LNCaP clone FGC (cell line): Measurements from ENCODE around the gene AMD1.
A peak's percentile ranks its signal among the peaks of the same experiment; 100 is the strongest.
"Not testable (repeated sequence)": the region's sequence is repeated elsewhere in the genome, so short reads cannot be mapped to it uniquely, and the experiment has no call there.

ENCODE experiments used
- DNase-seq: peaks from one replicate; pipeline ENCODE4 v3.0.0-alpha.2; 2011; ENCODE audit warnings: low read depth
- H3K4me3 ChIP-seq: 2 replicates; pipeline ENCODE4 v1.5.1; 2011; ENCODE audit warnings: mild to moderate bottlenecking, low read depth, low read length, control low read depth
- CTCF ChIP-seq: IDR thresholded peaks from 2 replicates; pipeline ENCODE4 v1.5.1; 2012; ENCODE audit warnings: mild to moderate bottlenecking; ENCODE audit not compliant: control insufficient read depth, insufficient read depth; ENCODE audit errors: extremely low read depth

Gene AMD1

DNA sequence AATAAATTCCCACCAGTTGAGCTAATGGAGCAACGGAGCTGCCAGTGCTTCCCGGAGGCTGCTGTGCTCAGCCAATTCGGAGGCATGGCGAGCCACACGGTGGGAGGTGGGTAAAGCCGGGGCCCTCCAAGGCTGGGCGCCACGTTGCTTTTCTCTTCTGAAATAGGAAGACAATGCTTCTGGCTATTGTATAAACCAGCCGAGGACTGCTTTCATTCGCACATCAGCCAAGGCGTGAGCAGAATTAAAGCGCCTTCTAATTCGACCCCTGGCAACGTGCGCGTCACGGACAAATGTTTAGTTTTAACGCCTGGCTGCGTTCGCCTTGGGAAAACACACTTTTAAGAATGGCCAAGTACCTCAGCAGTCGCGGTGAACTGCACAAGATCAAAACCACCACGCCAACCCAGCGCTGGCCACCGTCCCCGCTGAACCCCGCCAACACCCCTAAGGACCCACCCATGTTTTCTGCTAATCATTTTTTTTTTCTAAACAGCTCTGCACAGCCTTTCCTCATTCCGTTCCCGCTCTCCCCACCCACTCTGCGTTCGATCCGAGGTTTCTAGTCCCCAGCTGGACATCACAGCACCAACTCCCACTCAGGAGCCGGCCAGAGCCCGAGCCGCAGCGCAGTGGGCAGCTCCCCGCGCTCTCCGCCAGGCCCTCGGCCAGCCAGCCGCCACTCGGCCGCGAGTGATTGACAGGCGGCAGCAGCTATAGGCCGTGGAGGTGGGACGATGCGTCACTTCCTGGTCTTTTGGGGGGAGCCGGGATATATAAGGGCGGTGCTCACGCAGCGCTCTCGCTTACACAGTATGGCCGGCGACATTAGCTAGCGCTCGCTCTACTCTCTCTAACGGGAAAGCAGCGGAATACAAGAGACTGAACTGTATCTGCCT lies at the start of gene AMD1:
Gene AMD1, plus strand, starts transcription at position 805 of the 899 bp plus-strand sequence. CDS start 321 bp downstream, outside the sequence.
- DNase-seq, result peak; percentile 92
- H3K4me3 ChIP-seq, result peak within 1 kb of the TSS; percentile 94
- no peak for TF ChIP-seq CTCF

- no peak for TF ChIP-seq CTCF
- no peak for DNase-seq
- no peak overlapping the region for H3K4me3 ChIP-seq
Observed at GRCh38 chr6:110826236-110827129, 48.1 kb upstream of the AMD1 start.

GRCh38 chr6:110828396-110828795 lies 46.2 kb upstream of the AMD1 start:
- no peak overlapping the region for H3K4me3 ChIP-seq
- no peak for DNase-seq
- TF ChIP-seq CTCF, result no peak

- TF ChIP-seq CTCF, result no peak
- DNase-seq, result no peak
- no peak overlapping the region for H3K4me3 ChIP-seq
Observed at GRCh38 chr6:110831405-110831804, 43.2 kb upstream of the AMD1 start.

DNA sequence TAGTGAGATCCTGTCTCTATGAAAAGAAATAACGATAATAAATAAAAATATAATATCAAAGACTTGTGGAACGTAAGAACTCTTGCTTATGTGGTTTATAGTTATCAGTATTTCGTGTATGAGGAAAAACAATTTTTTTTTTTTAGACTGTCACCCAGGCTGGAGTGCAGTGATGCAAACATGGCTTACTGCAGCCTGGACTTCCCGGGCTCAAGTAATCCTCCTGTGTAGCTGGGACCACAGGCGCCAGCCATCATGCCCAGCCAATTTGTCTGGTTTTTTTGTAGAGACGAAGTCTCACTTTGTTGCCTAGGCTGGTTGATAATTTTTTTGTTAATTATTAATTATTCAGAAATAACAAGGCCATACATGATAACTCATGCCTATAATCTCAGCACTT lies 40.8 kb upstream of the AMD1 start:
- no peak overlapping the region for H3K4me3 ChIP-seq
- no peak for DNase-seq
- TF ChIP-seq CTCF, result no peak

GRCh38 chr6:110835751-110836150 lies 38.8 kb upstream of the AMD1 start:
- DNase-seq, H3K4me3 ChIP-seq: not testable (repeated sequence)

GRCh38 chr6:110841266-110841665 lies 33.3 kb upstream of the AMD1 start:
- no peak overlapping the region for H3K4me3 ChIP-seq
- no peak for TF ChIP-seq CTCF
- DNase-seq, result no peak
